ENCODE data around the gene FAM241A. TPM values are rescaled to one million over a fixed set of nuclear protein-coding genes. Genes with fewer than 3 reads are reported as not detected.

FAM241A gene
- total RNA-seq, 1 donor from 2014 or later = 5.0 TPM

DNA sequence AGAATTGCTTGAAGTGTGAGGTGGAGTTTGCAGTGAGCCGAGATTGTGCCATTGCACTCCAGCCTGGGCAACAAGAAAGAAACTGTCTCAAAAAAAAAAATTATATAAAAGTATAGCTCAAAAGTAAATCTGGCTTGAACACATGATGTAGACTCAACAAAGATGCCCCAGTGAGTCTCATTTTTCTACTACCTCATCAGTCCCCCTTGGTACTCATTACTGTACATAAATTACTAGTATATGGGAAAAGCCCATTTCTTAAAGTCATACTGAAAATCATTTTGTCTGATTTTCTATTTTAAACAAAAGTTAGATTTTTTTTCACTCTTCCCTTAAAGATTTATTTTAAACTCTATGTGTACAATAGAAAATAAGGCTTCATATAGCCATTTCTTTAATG is 39.2 kb downstream of the FAM241A start:
- H3K27ac ChIP-seq = no peak overlapping the region
- DNase-seq = no peak
- no peak overlapping the region for H3K4me3 ChIP-seq
- TF ChIP-seq, protein P1, sequence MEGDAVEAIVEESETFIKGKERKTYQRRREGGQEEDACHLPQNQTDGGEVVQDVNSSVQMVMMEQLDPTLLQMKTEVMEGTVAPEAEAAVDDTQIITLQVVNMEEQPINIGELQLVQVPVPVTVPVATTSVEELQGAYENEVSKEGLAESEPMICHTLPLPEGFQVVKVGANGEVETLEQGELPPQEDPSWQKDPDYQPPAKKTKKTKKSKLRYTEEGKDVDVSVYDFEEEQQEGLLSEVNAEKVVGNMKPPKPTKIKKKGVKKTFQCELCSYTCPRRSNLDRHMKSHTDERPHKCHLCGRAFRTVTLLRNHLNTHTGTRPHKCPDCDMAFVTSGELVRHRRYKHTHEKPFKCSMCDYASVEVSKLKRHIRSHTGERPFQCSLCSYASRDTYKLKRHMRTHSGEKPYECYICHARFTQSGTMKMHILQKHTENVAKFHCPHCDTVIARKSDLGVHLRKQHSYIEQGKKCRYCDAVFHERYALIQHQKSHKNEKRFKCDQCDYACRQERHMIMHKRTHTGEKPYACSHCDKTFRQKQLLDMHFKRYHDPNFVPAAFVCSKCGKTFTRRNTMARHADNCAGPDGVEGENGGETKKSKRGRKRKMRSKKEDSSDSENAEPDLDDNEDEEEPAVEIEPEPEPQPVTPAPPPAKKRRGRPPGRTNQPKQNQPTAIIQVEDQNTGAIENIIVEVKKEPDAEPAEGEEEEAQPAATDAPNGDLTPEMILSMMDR (IDR thresholded peaks at IDR 0.05) = no peak
- H3K36me3 ChIP-seq = no peaks in the 10 kb centered on the region
- no peak for ATAC-seq
- H3K27me3 ChIP-seq (ENCODE audit: low read depth) = no peaks in the 10 kb centered on the region
- intact Hi-C loops (cut with DNase I) = no loop called here
- H3K4me1 ChIP-seq = no peaks in the 10 kb centered on the region
- no peaks in the 10 kb centered on the region for H3K9me3 ChIP-seq

- TF ChIP-seq, protein P1 (IDR thresholded peaks at IDR 0.05) = no peak
- DNase-seq = no peak
- Histone ChIP-seq H3K27ac (no peak overlapping the region), H3K4me3 (no peak overlapping the region), H3K9me3 (no peaks in the 10 kb centered on the region), H3K4me1 (no peaks in the 10 kb centered on the region), H3K36me3 (no peaks in the 10 kb centered on the region), H3K27me3 (ENCODE audit: low read depth) (no peaks in the 10 kb centered on the region)
- intact Hi-C loops (cut with DNase I) = no loop called here
- no peak for ATAC-seq
Observed at GRCh38 chr4:112185334-112185733, 40.1 kb downstream of the FAM241A start.

DNA sequence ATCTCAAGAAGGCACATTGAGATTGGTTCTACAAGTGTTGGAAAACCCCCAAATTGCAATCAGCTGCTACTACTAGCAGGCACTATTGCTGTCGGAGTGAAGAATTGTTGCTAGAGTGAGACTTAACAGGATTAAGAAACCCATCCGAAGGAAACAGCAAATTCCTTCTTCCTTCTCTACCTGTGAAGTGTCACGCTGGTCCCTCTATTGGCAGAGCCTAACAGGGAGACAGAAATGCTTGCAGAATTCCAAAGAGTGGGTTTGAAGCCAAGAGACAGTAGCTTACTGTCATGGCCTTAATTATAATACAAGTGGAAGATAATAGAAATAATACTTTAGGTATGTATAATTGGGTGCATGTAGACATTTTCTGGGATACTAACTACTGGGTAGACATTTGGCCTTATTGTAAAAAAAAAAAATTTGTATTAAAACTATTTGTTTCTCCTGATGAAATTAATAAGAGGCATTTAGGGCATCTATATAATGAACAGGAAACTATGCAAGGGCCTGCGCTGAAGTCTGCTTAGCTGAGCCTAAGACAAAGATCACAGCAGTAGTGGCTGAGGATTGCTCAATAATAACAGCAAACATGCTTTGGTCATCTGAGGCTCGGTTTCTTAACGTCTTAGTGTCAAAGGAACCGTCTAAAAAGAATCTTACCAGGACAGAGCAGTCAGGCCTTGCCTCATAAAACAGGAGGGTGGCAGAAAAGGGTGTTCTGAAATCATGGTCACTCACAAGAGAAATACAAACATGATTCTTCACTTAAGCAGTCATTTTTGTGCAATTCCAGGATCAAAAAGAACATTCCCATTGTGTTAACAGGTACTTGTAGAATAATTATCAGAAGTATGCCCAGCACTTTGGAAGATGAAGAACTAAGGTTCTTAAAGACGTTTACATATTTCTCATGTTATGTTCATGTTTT is 40.8 kb downstream of the FAM241A start:
- no peaks in the 10 kb centered on the region for H3K27me3 ChIP-seq (ENCODE audit: low read depth)
- H3K36me3 ChIP-seq = no peaks in the 10 kb centered on the region
- ATAC-seq (peak; percentile 73), DNase-seq (no peak)
- H3K27ac ChIP-seq = no peak overlapping the region
- TF ChIP-seq, protein P1 (IDR thresholded peaks at IDR 0.05) = no peak
- intact Hi-C loops (cut with DNase I) = no loop called here
- H3K4me3 ChIP-seq = no peak overlapping the region
- H3K4me1 ChIP-seq = no peaks in the 10 kb centered on the region
- no peaks in the 10 kb centered on the region for H3K9me3 ChIP-seq

DNA sequence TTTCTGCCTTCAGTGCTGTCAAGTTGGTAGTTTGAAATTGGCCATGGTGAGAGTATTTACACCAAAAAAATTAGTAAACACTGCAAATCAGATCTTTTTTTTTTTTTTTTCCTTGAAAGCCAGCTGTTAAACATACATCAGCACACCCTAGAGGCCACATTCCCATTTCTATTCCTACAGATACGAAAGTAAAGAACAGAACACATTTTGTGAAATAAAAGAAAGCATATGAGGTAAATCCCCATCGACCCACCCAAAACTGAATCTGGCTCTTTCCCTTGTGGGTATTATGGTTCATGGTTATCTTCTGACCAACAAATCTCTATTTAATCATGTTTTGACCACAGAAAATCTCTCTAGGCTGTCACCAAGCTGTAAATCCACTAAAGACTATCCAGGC is 44.5 kb downstream of the FAM241A start:
- TF ChIP-seq, protein P1 (IDR thresholded peaks at IDR 0.05) = no peak
- intact Hi-C loops (cut with DNase I) = no loop called here
- no peak for DNase-seq
- Histone ChIP-seq H3K9me3 (no peaks in the 10 kb centered on the region), H3K36me3 (no peaks in the 10 kb centered on the region), H3K4me1 (no peaks in the 10 kb centered on the region), H3K4me3 (no peak overlapping the region), H3K27me3 (ENCODE audit: low read depth) (no peaks in the 10 kb centered on the region), H3K27ac (no peak overlapping the region)
- ATAC-seq = no peak

DNA sequence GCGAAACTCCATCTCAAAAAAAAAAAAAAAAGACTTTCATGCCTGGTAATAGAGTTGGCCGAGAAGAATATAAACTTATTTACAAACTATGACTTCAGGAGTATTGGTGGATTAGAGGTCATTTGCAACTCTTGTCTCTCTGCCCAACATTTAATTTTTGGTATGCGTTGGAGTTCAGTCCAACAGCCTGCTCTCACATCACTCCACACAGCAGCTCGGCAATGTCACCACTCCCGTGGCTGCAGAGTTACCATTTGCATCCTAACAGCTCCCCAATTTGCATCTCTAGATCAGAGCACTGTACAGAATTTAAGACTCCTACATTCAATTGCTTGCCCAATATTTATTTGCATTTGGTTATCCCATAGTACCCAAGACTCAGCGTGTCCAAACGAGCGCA is 45.4 kb downstream of the FAM241A start:
- DNase-seq (no peak), ATAC-seq (no peak)
- no peaks in the 10 kb centered on the region for H3K27me3 ChIP-seq (ENCODE audit: low read depth)
- H3K36me3 ChIP-seq = no peaks in the 10 kb centered on the region
- no peak overlapping the region for H3K4me3 ChIP-seq
- intact Hi-C loops (cut with DNase I) = no loop called here
- no peaks in the 10 kb centered on the region for H3K9me3 ChIP-seq
- H3K4me1 ChIP-seq = no peaks in the 10 kb centered on the region
- no peak overlapping the region for H3K27ac ChIP-seq
- TF ChIP-seq, protein P1 (IDR thresholded peaks at IDR 0.05) = no peak
